HG03378 (cell line): Measurements from ENCODE around the gene TTC16.
"Not testable (repeated sequence)": the region's sequence is repeated elsewhere in the genome, so short reads cannot be mapped to it uniquely, and the experiment has no call there.

Experiments
- ATAC-seq: cut with Tn5 transposase; IDR thresholded peaks from one replicate; pipeline ENCODE4 v1.9.1; 2021; ENCODE audit warnings: mild to moderate bottlenecking, moderate library complexity; ENCODE audit not compliant: unreplicated experiment

The TTC16 gene

DNA sequence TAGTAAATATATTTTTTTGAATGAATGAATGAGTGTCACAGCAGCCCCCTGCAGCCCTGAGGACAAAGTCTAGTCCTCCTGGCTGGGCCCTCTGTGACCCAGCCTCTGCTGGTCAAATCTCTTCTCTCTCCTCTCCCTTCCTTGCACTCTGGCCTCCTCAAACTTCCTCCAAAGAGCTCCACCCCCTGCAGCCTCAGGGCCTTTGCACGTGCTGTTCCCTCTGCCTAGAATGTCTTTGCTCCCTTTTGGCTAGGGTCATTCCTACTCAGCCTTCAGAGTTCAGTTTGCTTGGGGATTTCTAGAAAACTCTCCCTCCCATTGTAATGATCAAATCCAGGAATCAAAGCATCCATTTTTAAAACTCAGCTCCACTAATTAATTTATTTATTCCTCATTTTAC lies 49.5 kb downstream of the TTC16 start:
- no peak for ATAC-seq

DNA sequence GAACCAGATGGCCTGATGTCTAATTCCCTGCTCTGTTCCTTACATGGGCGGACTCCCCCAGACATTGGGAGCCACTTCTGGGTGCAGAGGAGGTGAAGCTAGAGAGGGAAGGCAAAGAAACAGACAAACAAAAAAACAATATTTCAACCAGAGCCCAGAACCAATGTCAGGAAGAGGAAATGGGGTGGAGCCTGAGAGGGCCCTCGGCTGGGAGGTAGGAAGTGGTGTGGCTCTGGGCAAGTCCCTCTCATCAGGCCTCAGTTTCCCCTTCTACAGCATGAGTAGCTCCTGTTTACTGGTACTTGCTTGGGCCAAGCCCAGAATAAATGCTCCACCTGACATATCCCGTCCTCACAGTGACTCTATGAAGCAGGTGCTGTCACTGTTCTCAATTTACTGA lies 51.5 kb downstream of the TTC16 start:
- ATAC-seq: no peak

DNA sequence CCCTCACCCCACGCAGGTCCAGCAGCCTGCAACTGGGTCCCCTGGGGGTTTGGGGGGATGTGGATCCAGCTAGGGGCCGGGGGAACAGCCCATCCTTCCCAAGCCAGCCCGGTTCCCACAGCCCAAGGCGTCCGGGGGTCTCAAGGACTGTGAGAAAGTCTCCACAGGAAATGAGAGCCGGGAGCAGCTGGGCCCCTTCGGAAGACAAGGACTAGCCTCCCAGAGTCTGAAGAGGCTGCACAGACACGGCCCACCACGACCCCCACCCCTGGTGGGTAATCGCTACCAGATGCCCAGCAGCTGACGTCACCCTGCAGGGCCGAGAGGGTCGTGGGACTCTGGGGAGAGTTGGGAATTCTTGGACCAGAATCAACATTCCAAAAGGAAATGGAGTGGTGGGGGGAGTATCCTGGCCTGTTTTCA lies 52.0 kb downstream of the TTC16 start:
- no peak for ATAC-seq

DNA sequence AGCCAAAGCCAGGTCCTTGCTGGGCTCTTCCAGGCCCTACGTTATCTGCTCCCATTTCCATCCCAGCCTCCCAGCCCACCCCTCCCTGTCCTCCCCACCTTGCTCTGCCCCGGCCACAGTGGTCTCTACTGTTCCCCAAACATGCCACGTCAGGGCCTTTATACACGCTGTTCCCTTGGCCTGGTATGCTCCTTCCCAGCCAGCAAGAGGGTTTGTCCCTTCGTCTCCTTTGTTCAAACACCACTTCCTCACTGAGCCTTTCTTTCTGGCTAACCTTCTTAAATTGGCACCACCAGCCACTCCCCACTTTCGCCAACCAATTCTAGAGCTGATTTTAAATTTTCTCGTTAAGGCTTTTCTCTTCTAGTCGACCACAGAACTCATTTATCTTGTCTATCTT lies 52.8 kb downstream of the TTC16 start:
- no peak for ATAC-seq

DNA sequence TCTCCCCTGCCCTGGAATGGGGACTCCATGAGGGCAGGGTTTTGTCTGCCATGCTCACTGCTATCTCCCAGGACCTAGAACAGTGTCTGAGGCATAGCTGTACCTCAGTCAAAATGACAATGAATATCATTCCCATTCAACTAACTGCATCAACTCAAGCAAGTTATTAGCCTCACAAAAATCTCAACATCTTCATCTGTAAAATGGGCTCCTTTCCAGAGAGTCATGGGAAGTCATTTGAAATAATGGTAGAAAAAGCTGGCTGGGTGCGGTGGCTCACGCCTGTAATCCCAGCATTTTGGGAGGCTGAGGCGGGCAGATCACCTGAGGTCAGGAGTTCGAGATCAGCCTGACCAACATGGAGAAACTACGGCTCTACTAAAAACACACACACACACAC lies 53.2 kb downstream of the TTC16 start:
- ATAC-seq: no peak

DNA sequence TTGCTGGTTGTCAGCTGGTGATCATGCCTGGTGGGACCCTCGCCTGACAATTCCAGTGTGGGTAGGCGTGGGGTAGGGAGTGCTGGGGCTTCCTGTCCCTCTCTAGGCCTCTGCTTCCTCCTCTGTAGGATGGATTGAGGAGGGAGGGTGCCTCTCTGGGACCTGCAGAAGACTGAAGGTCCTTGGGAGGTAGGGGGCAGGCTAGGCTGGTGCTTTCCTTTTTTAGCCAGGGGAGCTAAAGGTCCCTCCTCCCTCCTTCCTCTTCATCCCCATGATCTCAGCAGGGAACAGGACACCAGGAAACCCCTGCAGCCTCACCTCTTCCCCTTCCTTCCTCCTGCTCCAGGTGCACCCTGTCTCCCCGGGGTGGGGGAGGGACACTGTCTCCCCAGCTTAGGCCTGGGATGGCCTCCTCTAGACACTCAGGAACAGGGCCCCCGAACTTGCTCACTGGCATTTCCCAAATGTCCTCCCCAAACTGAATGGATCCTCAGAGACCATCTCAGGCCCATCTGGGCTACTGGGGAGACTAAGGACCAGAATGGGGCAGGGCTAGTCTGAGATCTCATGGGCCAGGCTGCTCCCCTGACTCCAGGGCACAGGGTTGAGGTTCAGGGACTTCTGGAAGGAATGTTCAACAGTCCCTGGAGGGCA lies 54.2 kb downstream of the TTC16 start:
- no peak for ATAC-seq

DNA sequence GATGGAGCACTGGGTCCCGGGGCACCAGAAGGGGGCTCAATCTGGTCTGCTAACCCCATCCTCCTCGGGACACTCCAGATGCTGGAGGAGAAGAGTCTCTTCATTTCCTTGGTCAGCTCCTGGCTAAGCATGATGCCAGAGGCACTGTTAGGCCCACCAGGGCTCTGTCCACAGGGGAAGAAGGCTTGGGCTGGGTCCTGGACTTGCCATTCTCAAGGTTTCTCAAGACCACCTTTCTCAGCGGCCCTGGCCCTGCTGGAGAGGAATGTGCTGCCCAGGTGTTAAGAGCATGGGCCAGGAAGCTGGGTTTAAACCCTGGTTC lies 54.7 kb downstream of the TTC16 start:
- no peak for ATAC-seq

DNA sequence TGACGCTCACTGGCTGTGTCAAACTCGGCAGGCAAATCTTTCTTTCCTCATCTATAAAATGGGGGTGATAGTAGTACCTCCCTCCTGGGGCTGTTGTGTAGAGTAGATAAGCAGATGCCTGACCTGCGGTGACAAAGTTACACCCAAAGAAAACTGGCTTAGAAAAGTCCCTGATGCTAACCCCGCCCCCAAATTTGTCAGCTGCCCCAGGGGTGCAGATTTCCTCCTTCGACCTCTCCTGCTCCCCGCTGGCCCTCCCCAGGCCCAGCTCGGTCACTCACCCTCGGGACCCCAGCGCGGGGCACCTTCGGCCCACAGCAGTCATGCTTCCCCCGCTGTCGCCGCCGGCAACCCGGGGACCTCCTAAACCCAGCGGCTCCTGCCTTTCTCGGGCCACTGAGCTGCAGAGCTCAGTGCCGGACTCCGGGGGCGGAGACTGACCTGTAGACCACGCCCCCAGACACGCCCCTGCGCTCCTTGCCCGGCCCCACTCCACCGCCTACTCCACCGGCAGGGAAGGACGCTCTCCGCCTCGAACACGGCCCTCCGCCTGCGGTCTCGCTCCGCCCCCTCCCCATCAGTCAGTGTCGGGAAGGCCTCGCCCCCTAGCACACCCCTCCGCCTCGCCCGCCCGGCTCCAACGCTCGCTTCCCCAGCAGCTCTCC lies 55.2 kb downstream of the TTC16 start:
- ATAC-seq: peak; percentile 65

DNA sequence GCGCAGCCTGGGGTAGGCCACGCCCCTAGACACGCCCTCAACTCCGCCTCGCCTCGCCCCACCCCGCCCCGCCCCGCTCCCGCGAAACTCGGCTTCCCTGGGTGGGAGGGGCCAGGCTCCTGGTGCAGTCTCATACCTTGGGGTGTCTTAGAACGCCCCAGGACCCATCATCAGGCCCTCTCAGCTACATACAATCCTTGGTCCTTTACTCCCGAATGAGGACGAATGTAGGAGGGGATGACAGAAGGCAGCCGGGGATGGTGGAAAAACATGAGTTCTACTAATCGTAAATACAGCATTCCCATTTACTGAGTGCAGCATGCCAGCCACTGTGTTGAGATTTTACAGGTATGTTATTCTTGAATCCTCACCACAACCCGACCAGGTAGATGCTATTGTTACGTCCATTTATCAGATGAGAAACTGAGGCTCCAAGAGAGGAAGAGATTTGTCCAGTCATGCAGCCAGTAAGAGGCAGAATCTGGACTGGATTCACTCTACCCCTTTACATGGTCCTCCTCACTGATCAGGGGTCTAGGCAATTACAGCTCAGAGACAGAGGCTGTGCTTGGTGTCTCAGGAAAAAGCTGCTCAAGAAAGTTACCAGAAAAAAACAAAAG lies 55.8 kb downstream of the TTC16 start:
- ATAC-seq: no peak

DNA sequence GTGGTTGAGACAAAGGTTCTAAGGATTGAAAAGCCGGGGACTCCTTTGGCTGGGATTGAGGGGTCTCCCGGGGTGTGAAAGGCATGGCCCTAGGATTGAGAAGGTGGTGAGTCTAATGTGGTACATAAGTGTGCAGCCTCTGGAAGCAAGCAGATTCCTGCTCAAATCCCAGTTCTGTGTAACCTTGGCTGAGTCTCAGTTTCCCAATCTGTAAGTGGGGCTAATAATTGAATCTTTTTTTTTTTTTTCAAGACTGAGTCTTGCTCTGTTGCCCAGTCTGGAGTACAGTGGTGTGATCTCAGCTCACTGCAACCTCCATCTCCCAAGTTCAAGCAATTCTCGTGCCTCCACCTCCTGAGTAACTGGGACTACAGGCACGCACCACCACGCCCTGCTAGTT lies 56.7 kb downstream of the TTC16 start:
- ATAC-seq: no peak

DNA sequence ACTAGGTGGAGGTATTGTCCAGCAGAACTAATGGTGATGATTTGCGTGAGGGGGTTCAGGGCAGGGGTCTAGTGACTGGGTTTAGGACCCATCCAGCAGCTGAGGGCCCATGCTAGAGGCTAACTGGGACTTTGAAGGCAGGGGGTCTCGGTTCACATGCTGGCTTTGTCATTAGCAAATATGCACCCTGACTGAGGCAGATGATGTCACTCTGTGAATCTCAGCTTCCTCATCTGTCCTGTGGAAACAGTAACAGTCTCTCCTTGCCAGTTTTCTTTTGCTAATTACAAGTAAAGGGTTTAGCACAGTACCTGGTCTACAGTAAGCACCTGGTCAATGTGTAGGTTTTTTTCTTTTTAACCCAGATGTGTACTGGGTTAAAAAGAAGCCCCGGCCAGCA lies 57.4 kb downstream of the TTC16 start:
- no peak for ATAC-seq

DNA sequence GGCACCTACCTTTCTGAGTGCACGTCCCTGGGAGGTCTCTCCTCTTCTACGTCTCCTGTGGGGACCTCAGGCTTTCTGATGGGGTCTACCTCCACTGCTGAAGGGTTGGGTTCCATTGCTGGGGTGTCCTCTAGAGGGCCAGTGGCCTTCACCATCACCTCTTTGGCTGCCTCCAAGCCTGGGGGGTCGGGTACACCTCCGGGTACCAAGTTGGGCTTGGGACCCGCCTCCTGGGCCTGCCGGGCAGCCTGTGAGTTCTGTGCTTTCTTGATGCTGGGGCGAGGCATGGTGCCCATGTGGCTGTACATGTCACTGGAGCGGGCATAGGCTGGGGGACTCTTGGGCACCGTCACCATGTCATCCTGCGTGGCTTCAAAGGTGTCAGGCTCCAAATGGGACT lies 58.1 kb downstream of the TTC16 start:
- ATAC-seq: no peak

DNA sequence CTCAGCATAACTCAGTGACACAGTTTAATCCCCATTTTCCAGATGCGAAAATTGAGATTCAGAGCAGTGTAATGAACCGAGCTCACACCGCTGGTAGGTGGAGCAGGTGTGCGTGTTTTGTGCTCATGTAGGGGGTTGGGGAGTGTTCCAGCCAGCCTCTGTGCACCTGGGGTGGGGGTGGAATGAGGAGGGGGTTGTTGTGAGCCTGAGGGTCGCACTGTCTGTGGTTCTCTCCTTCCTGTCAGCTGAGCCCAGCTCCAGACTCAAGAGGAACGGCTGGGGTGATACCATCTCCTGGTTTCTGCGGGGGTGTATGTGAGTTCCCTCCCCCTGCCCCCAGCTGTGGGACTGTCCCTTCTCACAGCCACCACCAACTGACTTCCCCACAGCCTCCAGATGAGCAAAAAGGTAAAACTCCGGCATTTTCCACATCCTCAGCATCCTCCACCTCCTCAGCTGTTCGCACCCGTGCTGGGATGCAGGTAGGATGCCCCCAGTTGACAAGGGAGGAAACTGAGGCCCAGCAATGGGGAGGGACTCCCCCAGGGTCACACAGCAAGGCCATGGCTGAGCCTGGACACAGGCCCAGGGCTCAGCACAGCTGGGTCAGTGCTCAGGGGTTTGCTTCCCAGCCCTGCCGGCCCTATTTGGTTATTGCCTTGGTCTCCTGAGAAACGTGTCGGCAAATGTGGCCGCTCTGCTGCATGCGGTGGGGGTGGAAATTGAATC lies 60.5 kb downstream of the TTC16 start:
- ATAC-seq: no peak

DNA sequence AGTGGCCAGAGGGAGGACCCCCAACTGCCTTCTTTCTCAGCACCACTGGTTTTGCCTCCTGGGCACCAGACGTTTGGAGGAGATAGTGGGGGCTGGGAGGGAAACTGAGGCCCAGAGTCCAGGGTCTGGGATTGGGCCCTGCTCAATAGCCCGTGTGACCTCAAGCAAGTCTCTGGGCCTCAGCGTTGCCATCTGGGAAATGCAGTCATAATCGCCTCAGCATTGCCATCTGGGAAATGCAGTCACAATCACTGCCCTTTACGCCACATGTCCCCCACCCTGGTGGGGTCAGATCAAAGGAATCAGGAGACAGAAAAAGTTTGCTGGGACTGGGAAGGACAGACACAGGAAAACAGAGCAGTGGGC lies 61.0 kb downstream of the TTC16 start:
- ATAC-seq: no peak

DNA sequence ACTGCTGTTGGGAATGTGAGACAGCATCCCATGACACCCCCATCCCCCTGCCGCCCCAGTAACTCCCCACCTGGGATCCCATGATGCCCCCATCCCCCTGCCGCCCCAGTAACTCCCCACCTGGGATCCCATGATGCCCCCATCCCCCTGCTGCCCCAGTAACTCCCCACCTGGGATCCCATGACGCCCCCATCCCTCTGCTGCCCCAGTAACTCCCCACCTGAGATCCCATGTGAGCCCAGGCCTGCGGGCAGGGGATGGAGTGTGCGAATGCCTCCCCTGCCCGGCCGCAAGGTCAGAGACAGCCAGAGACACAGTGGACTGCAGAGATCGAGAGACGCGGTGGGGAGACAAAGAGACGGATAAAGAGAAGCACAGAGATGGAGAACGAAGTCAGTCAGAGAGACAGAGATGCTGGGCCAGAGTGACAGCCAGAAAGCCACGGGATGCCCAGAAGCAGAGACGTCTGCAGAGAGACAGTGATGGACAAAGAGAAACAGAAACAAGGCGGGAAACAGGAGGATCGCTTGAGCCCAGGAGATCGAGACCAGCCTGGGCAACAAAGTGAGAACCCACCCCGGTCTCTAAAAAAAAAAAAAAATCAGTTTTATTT lies 61.6 kb downstream of the TTC16 start:
- ATAC-seq: no peak

DNA sequence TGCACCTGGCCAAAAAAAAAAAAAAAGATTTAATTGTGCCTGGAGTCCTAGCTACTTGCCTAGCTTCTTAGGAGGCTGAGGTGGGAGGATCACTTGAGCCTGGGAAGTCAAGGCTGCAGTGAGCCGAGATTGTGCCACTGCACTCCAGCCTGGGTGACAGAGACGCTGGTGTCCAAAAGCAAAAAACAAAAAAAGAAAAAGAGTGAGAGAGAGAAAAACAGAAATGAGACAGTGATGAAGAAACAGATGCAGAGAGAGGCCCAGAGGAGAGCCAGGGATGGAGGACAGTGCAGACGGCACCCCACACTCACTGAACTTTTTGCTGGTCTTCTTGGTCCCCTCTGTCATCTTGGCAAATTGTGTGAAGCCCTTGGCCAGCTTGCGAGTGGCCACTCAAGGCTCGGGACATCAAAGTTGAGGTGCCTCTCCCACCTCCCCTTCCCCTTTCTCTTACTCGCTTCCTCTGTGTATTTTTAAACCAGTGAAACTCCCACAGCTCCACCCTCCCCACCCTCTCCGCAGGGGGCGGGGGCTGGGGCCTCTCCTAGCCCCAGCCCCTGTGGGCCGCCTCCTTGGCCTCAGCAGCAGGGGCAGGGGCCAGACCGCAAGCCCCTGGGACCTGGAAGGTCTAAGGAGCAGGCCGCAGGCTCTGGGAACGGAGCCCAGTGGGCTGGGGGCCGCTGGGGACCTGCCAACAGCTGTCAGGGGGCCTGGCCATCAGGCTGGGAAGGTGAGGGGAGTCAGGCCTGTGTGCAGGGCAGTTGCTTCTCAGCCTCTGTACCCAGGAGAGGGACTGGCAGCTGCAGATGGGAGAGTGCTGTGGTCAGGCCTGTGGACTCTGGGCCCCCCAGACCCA lies 62.6 kb downstream of the TTC16 start, which contains the start of gene SH2D3C:
TSS of gene SH2D3C (minus strand) at position 387 of the 856 bp plus-strand sequence. CDS start at position 348, 39 bp downstream.
- peak; percentile 1 for ATAC-seq

DNA sequence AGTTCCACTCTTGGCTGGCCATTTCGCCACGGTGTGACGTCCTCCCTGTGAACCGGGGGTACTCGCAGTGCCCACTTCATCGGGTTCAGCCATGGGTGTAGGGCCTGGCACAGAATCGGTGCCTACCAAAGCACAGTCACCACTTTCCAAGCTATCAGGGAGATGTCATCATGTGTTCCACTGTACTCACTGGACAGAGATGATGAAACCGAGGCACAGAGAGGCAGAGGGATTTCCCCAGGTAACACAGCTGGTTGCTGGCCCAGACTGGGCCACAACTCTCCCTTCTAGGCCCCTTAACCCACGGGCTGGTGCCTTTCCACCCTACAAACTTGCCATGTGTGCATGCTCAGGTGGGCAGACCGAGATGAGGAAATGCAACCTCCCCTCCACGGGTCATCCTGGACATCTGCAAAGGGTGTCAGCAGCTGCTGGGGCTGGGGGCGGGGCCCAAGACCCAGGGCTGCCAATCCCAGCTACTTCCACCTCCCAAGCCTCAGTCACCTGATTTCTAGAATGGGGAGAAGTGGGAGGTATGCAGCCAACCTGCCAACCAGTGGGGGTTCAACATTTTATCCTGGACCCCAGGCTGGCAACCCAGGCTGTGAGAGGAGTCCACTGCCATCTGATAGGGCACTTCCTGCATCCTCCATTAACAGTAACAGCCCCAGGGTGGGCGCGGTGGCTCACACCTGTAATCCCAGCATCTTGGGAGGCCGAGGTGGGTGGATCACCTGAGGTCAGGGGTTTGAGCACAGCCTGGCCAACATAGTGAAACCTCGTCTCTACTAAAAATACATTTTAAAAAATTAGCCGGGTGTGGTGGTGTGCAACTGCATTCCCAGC lies 63.5 kb downstream of the TTC16 start:
- peak; percentile 36 for ATAC-seq

DNA sequence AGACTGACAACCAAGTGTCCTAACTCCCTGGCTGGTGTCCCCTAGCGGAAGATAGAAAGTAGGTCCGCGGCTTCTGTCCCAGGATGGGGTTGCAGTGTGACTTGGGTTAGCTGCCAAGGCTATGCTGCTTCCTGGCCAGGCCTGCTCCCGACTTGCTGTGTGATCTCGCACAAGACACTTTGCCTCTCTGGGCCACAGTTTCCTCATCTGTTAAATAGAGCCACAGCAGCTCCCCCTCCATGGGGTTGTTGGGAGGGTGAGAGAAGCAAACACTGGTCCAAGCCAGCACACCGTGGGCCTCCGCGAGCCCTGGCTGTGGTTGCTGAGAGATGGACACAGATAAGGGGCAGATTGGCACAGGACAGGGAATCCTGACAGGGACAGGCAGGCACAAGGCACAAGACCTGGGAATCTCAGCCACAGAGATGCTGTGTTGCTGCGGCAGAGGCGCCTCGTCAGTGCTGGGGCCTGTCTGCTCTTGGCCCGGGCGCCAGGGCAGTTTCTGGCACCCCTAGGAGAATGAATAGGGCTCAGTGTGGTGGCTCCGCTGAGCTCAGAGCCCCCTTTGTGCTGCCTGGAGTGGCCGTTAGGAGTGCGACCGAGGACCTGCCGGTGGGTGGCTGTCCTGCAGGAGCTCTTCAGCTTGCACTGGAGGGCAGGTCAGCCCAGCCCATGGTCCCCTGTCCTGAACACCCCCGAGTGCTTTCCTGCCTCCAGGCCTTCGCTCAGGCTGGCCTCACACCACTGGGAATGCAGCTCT lies 64.4 kb downstream of the TTC16 start:
- ATAC-seq: no peak

DNA sequence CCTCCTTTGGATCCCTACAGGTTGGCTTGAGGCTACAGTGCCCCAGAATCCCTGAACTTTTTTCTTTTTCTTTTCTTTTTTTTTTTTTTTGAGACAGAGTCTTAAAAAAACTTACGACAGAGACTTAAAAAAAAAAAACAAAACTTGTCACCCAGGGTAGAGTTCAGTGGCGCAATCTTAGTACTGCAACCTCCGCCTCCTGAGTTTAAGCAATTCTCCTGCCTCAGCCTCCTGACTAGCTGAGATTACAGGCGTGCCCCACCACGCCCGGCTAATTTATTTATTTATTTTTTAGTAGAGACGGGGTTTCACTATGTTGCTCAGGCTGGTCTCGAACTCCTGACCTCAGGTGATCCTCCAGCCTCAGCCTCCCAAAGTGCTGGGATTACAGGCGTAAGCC lies 65.0 kb downstream of the TTC16 start:
- not testable (repeated sequence) for ATAC-seq
